ENCODE data around the gene BRCC3.

DNA sequence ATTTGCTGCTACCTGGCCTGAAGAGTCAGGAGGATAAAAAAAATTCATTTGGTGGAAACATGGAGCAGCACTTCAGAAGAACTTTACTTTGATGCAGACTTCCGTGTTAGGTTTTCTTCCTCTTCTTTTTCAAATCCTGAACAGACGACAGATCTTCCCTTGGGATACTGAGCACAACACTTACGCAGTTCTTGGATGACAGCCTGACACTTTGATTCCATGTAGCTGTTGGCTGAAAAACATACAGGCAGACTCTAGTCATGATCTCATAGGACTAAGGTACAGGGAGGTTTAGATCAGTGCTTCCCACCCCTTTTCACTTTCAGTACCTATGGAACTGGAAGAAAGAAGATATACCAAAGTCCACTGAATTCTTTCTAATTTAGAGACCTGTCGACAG, 9.5 kb upstream of the BRCC3 start:
- TF ChIP-seq, protein P1, sequence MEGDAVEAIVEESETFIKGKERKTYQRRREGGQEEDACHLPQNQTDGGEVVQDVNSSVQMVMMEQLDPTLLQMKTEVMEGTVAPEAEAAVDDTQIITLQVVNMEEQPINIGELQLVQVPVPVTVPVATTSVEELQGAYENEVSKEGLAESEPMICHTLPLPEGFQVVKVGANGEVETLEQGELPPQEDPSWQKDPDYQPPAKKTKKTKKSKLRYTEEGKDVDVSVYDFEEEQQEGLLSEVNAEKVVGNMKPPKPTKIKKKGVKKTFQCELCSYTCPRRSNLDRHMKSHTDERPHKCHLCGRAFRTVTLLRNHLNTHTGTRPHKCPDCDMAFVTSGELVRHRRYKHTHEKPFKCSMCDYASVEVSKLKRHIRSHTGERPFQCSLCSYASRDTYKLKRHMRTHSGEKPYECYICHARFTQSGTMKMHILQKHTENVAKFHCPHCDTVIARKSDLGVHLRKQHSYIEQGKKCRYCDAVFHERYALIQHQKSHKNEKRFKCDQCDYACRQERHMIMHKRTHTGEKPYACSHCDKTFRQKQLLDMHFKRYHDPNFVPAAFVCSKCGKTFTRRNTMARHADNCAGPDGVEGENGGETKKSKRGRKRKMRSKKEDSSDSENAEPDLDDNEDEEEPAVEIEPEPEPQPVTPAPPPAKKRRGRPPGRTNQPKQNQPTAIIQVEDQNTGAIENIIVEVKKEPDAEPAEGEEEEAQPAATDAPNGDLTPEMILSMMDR (conservative IDR thresholded peaks at IDR 0.05; ENCODE audit: low read length), result no peak
- TF ChIP-seq EZH2phosphoT487 (IDR thresholded peaks at IDR 0.05; ENCODE audit: borderline replicate concordance, low read depth, low read length), result no peak
